COLO668 (cell line): ENCODE data around the gene LBH.
A peak's percentile ranks its signal among the peaks of the same experiment; 100 is the strongest.

ENCODE experiments used
- DNase-seq: peaks from one replicate; lab custom pipeline; 2025; ENCODE audit not compliant: unreplicated experiment; lab: John Stamatoyannopoulos, UW

The LBH gene

GRCh38 chr2:30231212-30231995, at the start of gene LBH:
Gene LBH (plus strand): TSS chr2:30231534. CDS start chr2:30231739, 205 bp downstream.
- peak; percentile 27 for DNase-seq

GRCh38 chr2:30184035-30184434, 47.3 kb upstream of the LBH start:
- no peak for DNase-seq

GRCh38 chr2:30185178-30185577, 46.2 kb upstream of the LBH start:
- DNase-seq: no peak

GRCh38 chr2:30188292-30188691, 43.0 kb upstream of the LBH start:
- no peak for DNase-seq

- DNase-seq: no peak
These were observed 40.7 kb upstream of the LBH start for GRCh38 chr2:30190637-30191036.

GRCh38 chr2:30191107-30191506, 40.2 kb upstream of the LBH start:
- no peak for DNase-seq

- no peak for DNase-seq
These were observed 39.5 kb upstream of the LBH start for GRCh38 chr2:30191819-30192271.

- DNase-seq: no peak
These were observed 39.0 kb upstream of the LBH start for GRCh38 chr2:30192314-30192713.

GRCh38 chr2:30193104-30193681, 38.1 kb upstream of the LBH start:
- DNase-seq: no peak

- DNase-seq: no peak
These were observed 36.9 kb upstream of the LBH start for GRCh38 chr2:30194421-30194820.

- no peak for DNase-seq
These were observed 36.3 kb upstream of the LBH start for GRCh38 chr2:30195016-30195415.

GRCh38 chr2:30197570-30198192, 33.7 kb upstream of the LBH start:
- no peak for DNase-seq

- DNase-seq: no peak
These were observed 29.3 kb upstream of the LBH start for GRCh38 chr2:30201990-30202389.

- DNase-seq: no peak
These were observed 28.2 kb upstream of the LBH start for GRCh38 chr2:30203156-30203555.

GRCh38 chr2:30204281-30204680, 27.1 kb upstream of the LBH start:
- DNase-seq: no peak

GRCh38 chr2:30205456-30205855, 25.9 kb upstream of the LBH start:
- DNase-seq: no peak

- no peak for DNase-seq
These were observed 24.6 kb upstream of the LBH start for GRCh38 chr2:30206461-30207430.

- peak; percentile 40 for DNase-seq
These were observed 22.9 kb upstream of the LBH start for GRCh38 chr2:30208453-30208852.

- DNase-seq: no peak
These were observed 22.1 kb upstream of the LBH start for GRCh38 chr2:30209227-30209626.

- no peak for DNase-seq
These were observed 18.0 kb upstream of the LBH start for GRCh38 chr2:30213326-30213725.

GRCh38 chr2:30213907-30214463, 17.3 kb upstream of the LBH start:
- no peak for DNase-seq
